ENCODE measurements around the gene EGFLAM. TPM values are rescaled to one million over a fixed set of nuclear protein-coding genes. Genes with fewer than 3 reads are reported as not detected.

EGFLAM gene
- polyA plus RNA-seq, 1 donor from 2014 or later: not detected

DNA sequence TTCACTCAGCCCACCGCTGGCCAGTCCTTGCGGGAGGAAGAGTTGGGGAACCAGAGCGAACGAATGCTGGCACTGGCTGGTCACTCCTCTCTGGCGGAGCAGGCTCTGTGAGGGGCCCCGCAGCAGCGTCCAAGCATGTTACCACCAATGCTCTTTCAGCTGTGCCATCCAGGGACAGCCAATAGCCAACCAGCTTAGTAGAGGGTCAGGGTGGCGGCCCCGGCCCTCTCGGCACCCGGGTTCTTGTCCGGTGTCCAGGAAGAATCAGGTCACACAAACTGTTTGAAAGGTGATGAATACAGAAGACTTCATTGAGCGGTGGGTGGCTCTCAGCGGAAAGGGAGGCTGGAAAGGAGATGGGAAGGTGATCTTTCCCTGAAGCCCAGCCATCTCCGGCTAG, 135.3 kb downstream of the EGFLAM start:
- TF ChIP-seq TAF1 (IDR thresholded peaks at IDR 0.05; ENCODE audit: low read depth) (no peak), EP300 (conservative IDR thresholded peaks at IDR 0.05; ENCODE audit: poor library complexity, severe bottlenecking) (no peak), MXI1 (conservative IDR thresholded peaks at IDR 0.05; ENCODE audit: poor library complexity, severe bottlenecking) (no peak), RAD21 (conservative IDR thresholded peaks at IDR 0.05) (no peak), SMC3 (conservative IDR thresholded peaks at IDR 0.05; ENCODE audit: poor library complexity) (no peak), POLR2AphosphoS5 (IDR thresholded peaks at IDR 0.05) (no peak), EZH2 (IDR thresholded peaks at IDR 0.05; ENCODE audit: borderline replicate concordance, insufficient read depth, low read length, poor library complexity, severe bottlenecking) (no peak)
- TF ChIP-seq, protein P1, sequence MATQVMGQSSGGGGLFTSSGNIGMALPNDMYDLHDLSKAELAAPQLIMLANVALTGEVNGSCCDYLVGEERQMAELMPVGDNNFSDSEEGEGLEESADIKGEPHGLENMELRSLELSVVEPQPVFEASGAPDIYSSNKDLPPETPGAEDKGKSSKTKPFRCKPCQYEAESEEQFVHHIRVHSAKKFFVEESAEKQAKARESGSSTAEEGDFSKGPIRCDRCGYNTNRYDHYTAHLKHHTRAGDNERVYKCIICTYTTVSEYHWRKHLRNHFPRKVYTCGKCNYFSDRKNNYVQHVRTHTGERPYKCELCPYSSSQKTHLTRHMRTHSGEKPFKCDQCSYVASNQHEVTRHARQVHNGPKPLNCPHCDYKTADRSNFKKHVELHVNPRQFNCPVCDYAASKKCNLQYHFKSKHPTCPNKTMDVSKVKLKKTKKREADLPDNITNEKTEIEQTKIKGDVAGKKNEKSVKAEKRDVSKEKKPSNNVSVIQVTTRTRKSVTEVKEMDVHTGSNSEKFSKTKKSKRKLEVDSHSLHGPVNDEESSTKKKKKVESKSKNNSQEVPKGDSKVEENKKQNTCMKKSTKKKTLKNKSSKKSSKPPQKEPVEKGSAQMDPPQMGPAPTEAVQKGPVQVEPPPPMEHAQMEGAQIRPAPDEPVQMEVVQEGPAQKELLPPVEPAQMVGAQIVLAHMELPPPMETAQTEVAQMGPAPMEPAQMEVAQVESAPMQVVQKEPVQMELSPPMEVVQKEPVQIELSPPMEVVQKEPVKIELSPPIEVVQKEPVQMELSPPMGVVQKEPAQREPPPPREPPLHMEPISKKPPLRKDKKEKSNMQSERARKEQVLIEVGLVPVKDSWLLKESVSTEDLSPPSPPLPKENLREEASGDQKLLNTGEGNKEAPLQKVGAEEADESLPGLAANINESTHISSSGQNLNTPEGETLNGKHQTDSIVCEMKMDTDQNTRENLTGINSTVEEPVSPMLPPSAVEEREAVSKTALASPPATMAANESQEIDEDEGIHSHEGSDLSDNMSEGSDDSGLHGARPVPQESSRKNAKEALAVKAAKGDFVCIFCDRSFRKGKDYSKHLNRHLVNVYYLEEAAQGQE (IDR thresholded peaks at IDR 0.05; ENCODE audit: borderline replicate concordance): no peak
- TF ChIP-seq, protein P2, sequence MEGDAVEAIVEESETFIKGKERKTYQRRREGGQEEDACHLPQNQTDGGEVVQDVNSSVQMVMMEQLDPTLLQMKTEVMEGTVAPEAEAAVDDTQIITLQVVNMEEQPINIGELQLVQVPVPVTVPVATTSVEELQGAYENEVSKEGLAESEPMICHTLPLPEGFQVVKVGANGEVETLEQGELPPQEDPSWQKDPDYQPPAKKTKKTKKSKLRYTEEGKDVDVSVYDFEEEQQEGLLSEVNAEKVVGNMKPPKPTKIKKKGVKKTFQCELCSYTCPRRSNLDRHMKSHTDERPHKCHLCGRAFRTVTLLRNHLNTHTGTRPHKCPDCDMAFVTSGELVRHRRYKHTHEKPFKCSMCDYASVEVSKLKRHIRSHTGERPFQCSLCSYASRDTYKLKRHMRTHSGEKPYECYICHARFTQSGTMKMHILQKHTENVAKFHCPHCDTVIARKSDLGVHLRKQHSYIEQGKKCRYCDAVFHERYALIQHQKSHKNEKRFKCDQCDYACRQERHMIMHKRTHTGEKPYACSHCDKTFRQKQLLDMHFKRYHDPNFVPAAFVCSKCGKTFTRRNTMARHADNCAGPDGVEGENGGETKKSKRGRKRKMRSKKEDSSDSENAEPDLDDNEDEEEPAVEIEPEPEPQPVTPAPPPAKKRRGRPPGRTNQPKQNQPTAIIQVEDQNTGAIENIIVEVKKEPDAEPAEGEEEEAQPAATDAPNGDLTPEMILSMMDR (IDR thresholded peaks at IDR 0.05; ENCODE audit: poor library complexity, severe bottlenecking): no peak
- H3K4me3 ChIP-seq (ENCODE audit: low read length): no peak overlapping the region
- no peaks in the 10 kb centered on the region for H4K20me1 ChIP-seq (ENCODE audit: insufficient read depth)
- H3K79me2 ChIP-seq (replicated peaks; ENCODE audit: insufficient read depth, low read length): no peaks in the 10 kb centered on the region
- H2AFZ ChIP-seq (ENCODE audit: low read depth, low read length): no peak overlapping the region
- no peaks in the 10 kb centered on the region for H3K9me3 ChIP-seq (ENCODE audit: low read length)
- H3K9ac ChIP-seq (ENCODE audit: low read length): no peak overlapping the region
- no peaks in the 10 kb centered on the region for H3F3A ChIP-seq (ENCODE audit: insufficient read depth, low read length, poor library complexity, severe bottlenecking)
- no peak overlapping the region for H3K4me2 ChIP-seq (ENCODE audit: low read length)
- H3K27ac ChIP-seq (ENCODE audit: low read length): no peak overlapping the region
- H3K27me3 ChIP-seq (ENCODE audit: insufficient read depth, low read depth, low read length): no peaks in the 10 kb centered on the region
- H3K36me3 ChIP-seq (ENCODE audit: insufficient read depth, low read length): no peaks in the 10 kb centered on the region
- no peaks in the 10 kb centered on the region for H3K9me2 ChIP-seq (ENCODE audit: insufficient read depth, low read length)

- Histone ChIP-seq H3K27me3 (ENCODE audit: insufficient read depth, low read depth, low read length) (no peaks in the 10 kb centered on the region), H3K4me2 (ENCODE audit: low read length) (no peak overlapping the region), H3K4me3 (ENCODE audit: low read length) (no peak overlapping the region), H3K9me2 (ENCODE audit: insufficient read depth, low read length) (no peaks in the 10 kb centered on the region), H3K9ac (ENCODE audit: low read length) (no peak overlapping the region), H3K36me3 (ENCODE audit: insufficient read depth, low read length) (no peaks in the 10 kb centered on the region), H3K79me2 (replicated peaks; ENCODE audit: insufficient read depth, low read length) (no peaks in the 10 kb centered on the region), H3K9me3 (ENCODE audit: low read length) (no peaks in the 10 kb centered on the region), H2AFZ (ENCODE audit: low read depth, low read length) (no peak overlapping the region), H4K20me1 (ENCODE audit: insufficient read depth) (no peaks in the 10 kb centered on the region), H3F3A (ENCODE audit: insufficient read depth, low read length, poor library complexity, severe bottlenecking) (no peaks in the 10 kb centered on the region), H3K27ac (ENCODE audit: low read length) (no peak overlapping the region)
- no peak for TF ChIP-seq RAD21 (conservative IDR thresholded peaks at IDR 0.05)
- TF ChIP-seq, protein P2 (IDR thresholded peaks at IDR 0.05; ENCODE audit: poor library complexity, severe bottlenecking): no peak
- no peak for TF ChIP-seq EP300 (conservative IDR thresholded peaks at IDR 0.05; ENCODE audit: poor library complexity, severe bottlenecking)
- TF ChIP-seq, protein P1 (IDR thresholded peaks at IDR 0.05; ENCODE audit: borderline replicate concordance): no peak
- no peak for TF ChIP-seq POLR2AphosphoS5 (IDR thresholded peaks at IDR 0.05)
- TF ChIP-seq SMC3 (conservative IDR thresholded peaks at IDR 0.05; ENCODE audit: poor library complexity): no peak
- no peak for TF ChIP-seq MXI1 (conservative IDR thresholded peaks at IDR 0.05; ENCODE audit: poor library complexity, severe bottlenecking)
- TF ChIP-seq EZH2 (IDR thresholded peaks at IDR 0.05; ENCODE audit: borderline replicate concordance, insufficient read depth, low read length, poor library complexity, severe bottlenecking): no peak
Measured at GRCh38 chr5:38396766-38397165, 138.4 kb downstream of the EGFLAM start.

Measured in neural cell (in vitro differentiated cells).